Fibroblast of lung (primary cell): Measurements from ENCODE around the gene SSH2. TPM values are rescaled to one million over a fixed set of nuclear protein-coding genes. Genes with fewer than 3 reads are reported as not detected.

Experiments used
- DNase-seq, 2 donors: peaks; one replicate each; pipeline versions ENCODE4 v3.0.0 to v3.0.0-alpha.2; 2010; ENCODE audit warnings: low read depth in 2 of 2
- H2AFZ ChIP-seq: 2 replicates; pipeline ENCODE4 v1.5.1; 2012; ENCODE audit warnings: low read length, control low read depth, inconsistent platforms
- H3K27ac ChIP-seq: 2 replicates; pipeline ENCODE4 v1.5.1; 2011; ENCODE audit warnings: low read length, control low read depth; ENCODE audit not compliant: insufficient read depth
- H3K27me3 ChIP-seq: 2 replicates; pipeline ENCODE4 v1.5.1; 2011; ENCODE audit warnings: mild to moderate bottlenecking, low read length; ENCODE audit not compliant: control insufficient read depth, insufficient read depth
- H3K36me3 ChIP-seq: 2 replicates; pipeline ENCODE4 v1.5.1; 2011; ENCODE audit warnings: low read length; ENCODE audit not compliant: control insufficient read depth, insufficient read depth
- H3K4me1 ChIP-seq: 2 replicates; pipeline ENCODE4 v1.5.1; 2011; ENCODE audit warnings: low read length; ENCODE audit not compliant: control insufficient read depth, insufficient read depth; ENCODE audit errors: extremely low read depth
- H3K4me2 ChIP-seq: 2 replicates; pipeline ENCODE4 v1.5.1; 2011; ENCODE audit warnings: low read length, control low read depth; ENCODE audit not compliant: insufficient read depth; ENCODE audit errors: extremely low read depth
- H3K4me3 ChIP-seq, 4 experiments: fragments of 200-600 bp in 1 of 4; sonication (generic) in 1 of 4; replicated peaks in 1 of 4; 2 replicates each; pipeline ENCODE4 v1.5.1; 2011 to 2016; ENCODE audit warnings: low read length in 4 of 4, low read depth in 3 of 4, mild to moderate bottlenecking in 3 of 4, control low read depth in 2 of 4, inconsistent platforms in 1 of 4, mixed read lengths in 1 of 4; ENCODE audit not compliant: insufficient read depth in 1 of 4; ENCODE audit errors: control extremely low read depth in 1 of 4
- H3K79me2 ChIP-seq: 2 replicates; pipeline ENCODE4 v1.5.1; 2012; ENCODE audit warnings: mild to moderate bottlenecking, low read length, inconsistent platforms; ENCODE audit not compliant: control insufficient read depth, insufficient read depth
- H3K9ac ChIP-seq: 2 replicates; pipeline ENCODE4 v1.5.1; 2011; ENCODE audit warnings: mild to moderate bottlenecking, low read length, control low read depth; ENCODE audit not compliant: insufficient read depth
- H3K9me3 ChIP-seq: 2 replicates; pipeline ENCODE4 v1.5.1; 2012; ENCODE audit warnings: low read depth, low read length; ENCODE audit not compliant: control insufficient read depth, insufficient read depth
- H4K20me1 ChIP-seq: 2 replicates; pipeline ENCODE4 v1.5.1; 2011; ENCODE audit warnings: low read length; ENCODE audit not compliant: control insufficient read depth, insufficient read depth; ENCODE audit errors: extremely low read depth
- EZH2 ChIP-seq: IDR thresholded peaks from 2 replicates; pipeline ENCODE4 v1.5.1; 2012; ENCODE audit warnings: low read length, control low read depth, mild to moderate bottlenecking; ENCODE audit errors: missing control alignments
- polyA plus RNA-seq, 2 donors: library from polyadenylated mRNA; depleted of rRNA in 1 of 2; stranded (reverse) in 1 of 2; unstranded in 1 of 2; fragments of >200 nt; gene quantifications; 2 replicates each; pipeline ENCODE4 v1.2.1, GENCODE V29; 2011 to 2012; ENCODE audit warnings: missing spikeins in 1 of 2
- total RNA-seq: library from RNA; depleted of rRNA; stranded (reverse); fragments of >200 nt; gene quantifications from 2 replicates; pipeline ENCODE4 v1.2.1, GENCODE V29; 2014
- TF ChIP-seq, protein P1 (sequence below), 2 donors: IDR thresholded peaks in 1 of 2; conservative IDR thresholded peaks in 1 of 2; 1 replicate in 1 of 2; 2 replicates in 1 of 2; pipeline ENCODE4 v1.5.1; 2011 to 2012; ENCODE audit warnings: low read length in 2 of 2, control low read depth in 1 of 2, inconsistent platforms in 1 of 2, low read depth in 1 of 2, mild to moderate bottlenecking in 1 of 2

The SSH2 gene
- total and polyA plus RNA-seq, 2 donors (not counting 1 experiment from before 2014, with no cell fraction given): 21.0 to 30.2 TPM

DNA sequence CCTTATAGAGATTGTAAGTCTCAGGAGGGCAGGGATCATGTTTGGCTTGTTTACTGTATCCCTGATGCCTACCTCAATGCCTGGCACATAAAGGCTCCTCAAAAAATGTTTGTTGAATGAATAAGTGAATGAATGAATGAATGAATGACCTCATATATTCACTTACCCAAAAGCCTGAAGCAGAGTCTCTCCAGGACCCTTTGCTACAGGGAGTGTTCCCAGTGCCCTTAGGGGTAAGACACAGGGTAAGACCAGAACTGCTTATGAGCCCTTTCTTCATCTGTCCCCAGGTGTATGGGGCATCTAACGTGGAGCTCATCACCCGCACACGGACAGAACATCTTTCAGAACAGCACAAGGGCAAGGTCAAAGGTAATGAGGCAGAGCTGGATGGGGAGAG lies 319.6 kb downstream of the SSH2 start:
- TF ChIP-seq, protein P1, sequence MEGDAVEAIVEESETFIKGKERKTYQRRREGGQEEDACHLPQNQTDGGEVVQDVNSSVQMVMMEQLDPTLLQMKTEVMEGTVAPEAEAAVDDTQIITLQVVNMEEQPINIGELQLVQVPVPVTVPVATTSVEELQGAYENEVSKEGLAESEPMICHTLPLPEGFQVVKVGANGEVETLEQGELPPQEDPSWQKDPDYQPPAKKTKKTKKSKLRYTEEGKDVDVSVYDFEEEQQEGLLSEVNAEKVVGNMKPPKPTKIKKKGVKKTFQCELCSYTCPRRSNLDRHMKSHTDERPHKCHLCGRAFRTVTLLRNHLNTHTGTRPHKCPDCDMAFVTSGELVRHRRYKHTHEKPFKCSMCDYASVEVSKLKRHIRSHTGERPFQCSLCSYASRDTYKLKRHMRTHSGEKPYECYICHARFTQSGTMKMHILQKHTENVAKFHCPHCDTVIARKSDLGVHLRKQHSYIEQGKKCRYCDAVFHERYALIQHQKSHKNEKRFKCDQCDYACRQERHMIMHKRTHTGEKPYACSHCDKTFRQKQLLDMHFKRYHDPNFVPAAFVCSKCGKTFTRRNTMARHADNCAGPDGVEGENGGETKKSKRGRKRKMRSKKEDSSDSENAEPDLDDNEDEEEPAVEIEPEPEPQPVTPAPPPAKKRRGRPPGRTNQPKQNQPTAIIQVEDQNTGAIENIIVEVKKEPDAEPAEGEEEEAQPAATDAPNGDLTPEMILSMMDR (conservative IDR thresholded peaks at IDR 0.05 in 1 of 2, IDR thresholded peaks at IDR 0.05 in 1 of 2; ENCODE audit: low read depth in 1 of 2, low read length in 2 of 2): no peak
- TF ChIP-seq EZH2: no peak
- DNase-seq: no peak
- Histone ChIP-seq H4K20me1 (no peaks in the 10 kb centered on the region), H3K9ac (no peak overlapping the region), H2AFZ (no peak overlapping the region), H3K4me3 (no peak overlapping the region), H3K27me3 (no peaks in the 10 kb centered on the region), H3K27ac (no peak overlapping the region), H3K36me3 (no peaks in the 10 kb centered on the region), H3K4me1 (peaks cover 5% of the 10 kb centered on the region), H3K4me2 (no peak overlapping the region), H3K79me2 (no peaks in the 10 kb centered on the region), H3K9me3 (no peaks in the 10 kb centered on the region)

DNA sequence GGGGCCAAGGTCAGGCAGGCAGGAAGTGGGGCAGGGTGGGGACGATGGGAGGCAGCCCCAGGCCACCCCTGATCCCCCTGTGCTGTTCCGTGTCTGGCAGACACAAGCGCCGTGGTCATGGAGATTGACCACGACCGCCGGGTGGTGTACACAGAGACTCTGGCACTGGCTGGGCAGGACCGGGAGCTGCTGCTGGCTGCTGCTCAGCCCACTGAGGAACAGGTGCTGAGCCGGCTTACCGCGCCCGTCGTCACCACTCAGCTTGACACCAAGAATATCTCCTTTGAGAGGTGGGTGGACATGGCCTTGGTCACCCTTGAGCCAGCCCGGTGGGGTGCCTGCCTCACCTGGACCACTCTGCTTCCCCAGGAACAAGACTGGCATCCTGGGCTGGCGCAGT lies 321.0 kb downstream of the SSH2 start:
- no peak overlapping the region for H3K4me3 ChIP-seq
- H3K4me1 ChIP-seq: no peaks in the 10 kb centered on the region
- H3K79me2 ChIP-seq: no peaks in the 10 kb centered on the region
- no peaks in the 10 kb centered on the region for H3K36me3 ChIP-seq
- DNase-seq: no peak
- TF ChIP-seq, protein P1 (conservative IDR thresholded peaks at IDR 0.05 in 1 of 2, IDR thresholded peaks at IDR 0.05 in 1 of 2; ENCODE audit: low read depth in 1 of 2, low read length in 2 of 2): no peak
- no peak for TF ChIP-seq EZH2
- H3K27me3 ChIP-seq: no peaks in the 10 kb centered on the region
- H3K9ac ChIP-seq: no peak overlapping the region
- no peak overlapping the region for H3K27ac ChIP-seq
- H3K9me3 ChIP-seq: no peaks in the 10 kb centered on the region
- no peak overlapping the region for H2AFZ ChIP-seq
- no peak overlapping the region for H3K4me2 ChIP-seq
- no peaks in the 10 kb centered on the region for H4K20me1 ChIP-seq

DNA sequence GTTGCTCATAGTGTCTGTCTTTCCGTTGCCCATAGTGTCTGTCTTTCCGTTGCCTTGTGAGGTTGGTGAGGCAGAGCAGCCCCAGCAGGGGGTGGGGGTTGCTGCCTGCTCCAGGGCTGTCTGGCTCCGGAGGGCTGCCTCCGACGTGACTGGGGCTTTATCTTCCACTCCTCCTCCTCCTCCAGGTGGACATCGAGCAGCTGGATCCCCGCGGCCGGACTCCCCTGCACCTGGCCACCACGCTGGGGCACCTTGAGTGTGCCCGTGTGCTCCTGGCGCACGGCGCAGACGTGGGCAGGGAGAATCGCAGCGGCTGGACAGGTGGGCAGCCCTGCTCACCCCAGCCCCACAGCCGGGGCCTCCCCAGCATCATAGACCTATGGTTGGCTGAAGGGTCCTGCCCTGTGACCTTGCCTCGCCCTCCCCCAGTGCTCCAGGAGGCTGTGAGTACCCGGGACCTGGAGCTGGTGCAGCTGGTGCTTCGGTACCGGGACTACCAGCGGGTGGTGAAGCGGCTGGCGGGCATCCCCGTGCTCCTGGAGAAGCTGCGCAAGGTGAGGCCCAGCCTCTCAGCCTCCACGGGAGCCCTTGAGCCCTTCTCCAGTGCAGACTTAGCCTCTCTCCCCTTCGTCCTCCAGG lies 322.4 kb downstream of the SSH2 start:
- H3K4me2 ChIP-seq: no peak overlapping the region
- no peak overlapping the region for H3K27ac ChIP-seq
- no peak for DNase-seq
- no peak overlapping the region for H2AFZ ChIP-seq
- no peaks in the 10 kb centered on the region for H4K20me1 ChIP-seq
- H3K4me3 ChIP-seq: no peak overlapping the region
- no peaks in the 10 kb centered on the region for H3K79me2 ChIP-seq
- H3K36me3 ChIP-seq: no peaks in the 10 kb centered on the region
- H3K27me3 ChIP-seq: no peaks in the 10 kb centered on the region
- H3K4me1 ChIP-seq: no peaks in the 10 kb centered on the region
- TF ChIP-seq, protein P1 (conservative IDR thresholded peaks at IDR 0.05 in 1 of 2, IDR thresholded peaks at IDR 0.05 in 1 of 2; ENCODE audit: low read depth in 1 of 2, low read length in 2 of 2): no peak
- TF ChIP-seq EZH2: no peak
- H3K9me3 ChIP-seq: no peaks in the 10 kb centered on the region
- no peak overlapping the region for H3K9ac ChIP-seq
